HG03342 (cell line): ENCODE measurements around the gene PAGE3.

Experiments
- ATAC-seq: cut with Tn5 transposase; IDR thresholded peaks from one replicate; pipeline ENCODE4 v1.9.1; 2021; ENCODE audit warnings: mild to moderate bottlenecking, moderate library complexity; ENCODE audit not compliant: unreplicated experiment

Gene PAGE3

GRCh38 chrX:55264816-55265215, at the start of gene PAGE3:
TSS of gene PAGE3 (minus strand) at chrX:55264916. CDS start at chrX:55263903, 1,013 bp downstream.
- no peak for ATAC-seq

DNA sequence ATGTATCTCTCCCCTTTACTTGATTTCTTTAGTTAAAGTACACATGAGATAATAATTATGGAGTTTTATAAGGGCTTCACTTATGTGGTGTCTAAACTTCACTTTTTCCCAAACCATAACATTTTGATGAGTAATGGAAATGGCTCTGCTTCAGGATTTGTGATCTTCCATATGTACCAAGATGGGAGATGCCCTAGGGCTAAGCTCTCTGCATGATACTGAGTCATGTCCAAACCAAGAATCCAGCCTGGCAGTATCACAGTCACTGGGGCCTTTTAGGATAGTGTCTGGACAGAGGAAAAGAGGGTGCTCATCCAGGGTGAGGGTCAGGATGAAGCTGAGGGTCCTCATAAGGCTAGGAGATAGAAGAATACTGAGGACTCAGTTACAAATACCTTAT, 47.9 kb upstream of the PAGE3 start:
- no peak for ATAC-seq

GRCh38 chrX:55290963-55291362, 26.2 kb upstream of the PAGE3 start:
- no peak for ATAC-seq

GRCh38 chrX:55279832-55280231, 15.1 kb upstream of the PAGE3 start:
- ATAC-seq, result no peak

DNA sequence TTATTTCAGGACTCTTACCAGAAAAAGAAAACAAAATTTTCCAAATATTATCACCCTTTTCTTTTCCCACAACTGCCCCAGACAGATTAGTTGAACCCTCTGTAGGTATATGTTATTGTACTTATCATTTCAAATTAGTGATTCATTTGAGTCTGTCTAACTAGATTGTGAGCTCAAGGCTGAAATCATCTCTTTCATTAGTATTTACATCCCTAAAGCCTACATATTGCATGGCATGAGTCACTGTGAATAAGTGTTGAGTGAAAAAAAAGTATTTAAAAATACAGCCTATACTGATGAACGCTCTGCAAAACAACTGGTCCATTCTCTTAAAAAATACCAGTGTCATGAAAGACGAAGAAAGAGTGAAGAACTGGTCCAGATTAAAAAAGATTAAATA, 3.9 kb downstream of the PAGE3 start:
- no peak for ATAC-seq

- no peak for ATAC-seq
Observed at GRCh38 chrX:55253528-55253927, 11.2 kb downstream of the PAGE3 start.

GRCh38 chrX:55240788-55241340, 23.9 kb downstream of the PAGE3 start:
- no peak for ATAC-seq

DNA sequence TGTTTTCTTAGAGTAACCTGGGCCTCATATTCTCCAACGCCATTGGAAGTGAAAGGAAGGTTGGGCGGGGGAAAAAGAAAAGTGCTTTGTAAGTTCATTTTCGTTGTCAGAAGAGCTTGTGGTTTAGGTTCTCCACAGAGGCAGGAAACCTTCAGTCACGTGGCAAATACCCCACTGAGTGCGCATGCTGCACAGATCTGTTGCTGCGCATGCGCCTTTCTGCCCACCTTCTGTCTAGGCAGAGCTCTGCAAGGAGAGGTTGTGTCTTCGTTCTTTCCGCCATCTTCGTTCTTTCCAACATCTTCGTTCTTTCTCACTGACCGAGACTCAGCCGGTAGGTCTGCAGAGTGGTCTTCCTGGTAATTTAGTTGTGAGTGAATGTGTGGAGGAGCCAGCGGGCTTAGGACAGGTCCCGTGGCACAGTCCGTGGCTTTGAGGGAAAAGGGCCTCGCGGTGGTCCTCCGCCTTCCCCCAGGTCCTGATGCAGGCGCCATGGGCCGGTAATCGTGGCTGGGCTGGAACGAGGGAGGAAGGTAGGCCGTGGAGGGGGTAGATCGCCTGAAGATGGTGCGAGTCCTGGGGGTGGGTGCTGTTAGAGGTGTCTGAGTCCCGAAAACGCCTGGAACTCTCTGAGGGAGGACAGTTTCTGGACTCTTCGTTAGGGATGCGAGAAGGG, 44.5 kb downstream of the PAGE3 start, which contains the start of gene PAGE5:
PAGE5 (plus strand) TSS at position 228 of the 676 bp plus-strand sequence. CDS start 1,037 bp downstream, outside the sequence.
- ATAC-seq, result no peak

DNA sequence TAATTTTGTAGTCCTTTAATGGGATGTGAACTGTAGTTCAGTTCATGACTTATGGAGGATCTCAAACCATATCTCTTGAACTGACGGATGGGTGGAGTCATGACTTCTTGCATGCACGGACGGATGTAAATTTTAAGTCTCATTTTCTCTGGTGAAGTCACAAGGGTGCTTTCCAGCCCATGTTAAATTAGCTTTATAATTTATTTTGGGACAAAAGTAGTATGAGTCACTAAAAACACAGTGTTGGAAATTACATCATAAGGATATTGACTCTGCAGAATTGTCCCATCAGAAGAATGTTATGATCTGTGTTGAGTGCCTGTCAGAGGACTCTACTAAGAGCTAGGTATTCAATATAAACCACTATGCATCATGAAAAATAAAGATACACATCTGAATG, 51.3 kb downstream of the PAGE3 start:
- ATAC-seq, result no peak

DNA sequence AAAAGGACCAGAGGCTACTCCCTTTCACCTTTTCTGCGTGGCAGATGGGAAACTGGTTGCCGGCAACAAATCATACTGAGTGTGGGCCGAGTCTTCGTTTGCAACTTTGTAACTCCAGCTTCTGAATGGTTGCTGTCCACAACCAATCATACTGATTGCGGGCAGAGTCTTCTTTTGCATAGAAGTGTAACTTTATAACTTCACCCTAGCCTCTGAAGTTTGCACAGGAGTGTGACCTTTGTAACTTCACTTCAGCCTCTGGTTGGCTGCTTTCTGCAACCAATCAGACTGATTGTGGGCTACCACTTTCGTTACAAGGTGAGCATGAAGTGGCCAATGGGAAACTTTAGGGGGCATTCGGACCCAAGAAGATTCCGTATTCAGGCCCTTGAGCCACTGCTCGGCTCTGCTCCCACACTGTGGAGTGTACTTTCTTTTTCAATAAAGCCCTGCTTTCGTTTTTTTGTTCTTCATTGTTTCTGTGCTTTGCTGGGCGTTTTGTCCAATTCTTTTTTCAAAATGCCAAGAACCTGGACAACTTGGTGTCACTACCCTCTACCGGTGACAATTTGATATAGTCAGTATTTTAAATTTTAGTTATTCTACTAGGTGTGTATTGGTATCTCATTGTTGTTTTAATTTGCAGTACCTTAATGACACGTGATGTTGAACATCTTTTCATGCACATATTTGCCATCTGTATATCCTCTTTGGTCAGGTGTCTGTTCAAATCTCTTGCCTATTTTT, 53.6 kb downstream of the PAGE3 start:
- no peak for ATAC-seq
